GM12878 (cell line): ENCODE results near the gene RGR. TPM values are rescaled to one million over a fixed set of nuclear protein-coding genes. Genes with fewer than 3 reads are reported as not detected.
A peak's percentile ranks its signal among the peaks of the same experiment; 100 is the strongest.

ENCODE experiments used
- ATAC-seq: fragments of 200-7000 bp; cut with Tn5 transposase; 3 replicates; pipeline ENCODE4 v1.9.1; 2020; ENCODE audit warnings: mild to moderate bottlenecking, moderate library complexity
- BruUV-seq: library from RNA; stranded (reverse); fragments of 400-500 nt; replicated peaks from 2 replicates; lab custom pipeline; 2021; lab: Mats Ljungman, UMichigan
- CTCF ChIA-PET: fragments of 300-600 bp; sonication (Branson Sonifier 250); formaldehyde crosslinking; extraction: SDS; loops from one replicate; lab custom pipeline; 2021; ENCODE audit warnings: inconsistent platforms; lab: Yijun Ruan, JAX
- POLR2A ChIA-PET: fragments of 350-600 bp; formaldehyde crosslinking; extraction: SDS; loops from one replicate; lab custom pipeline; 2021; ENCODE audit warnings: inconsistent platforms; lab: Charles Lee
- RAD21 ChIA-PET: fragments of 300-600 bp; sonication (Branson Sonifier 250); formaldehyde crosslinking; loops from one replicate; lab custom pipeline; 2023; ENCODE audit warnings: antibody characterized with exemption; ENCODE audit not compliant: unreplicated experiment; lab: Charles Lee
- SMC1A ChIA-PET: fragments of 300-600 bp; sonication (Branson Sonifier 250); formaldehyde crosslinking; loops from one replicate; lab custom pipeline; 2023; ENCODE audit not compliant: unreplicated experiment, uncharacterized antibody; lab: Charles Lee
- DNase-seq: peaks from one replicate; pipeline ENCODE4 v3.0.0-alpha.2; 2011; ENCODE audit warnings: low read depth, low spot score
- FAIRE-seq: peaks from 3 replicates; lab custom pipeline; 2011; peaks lifted over from hg19 to GRCh38; lab: Jason Lieb, UNC
- H2AFZ ChIP-seq: 2 replicates; pipeline ENCODE4 v1.6.0; 2011; ENCODE audit warnings: low read depth, low read length, control low read depth; ENCODE audit not compliant: control insufficient read depth
- H3K27ac ChIP-seq: 2 replicates; pipeline ENCODE4 v1.5.1; 2011; ENCODE audit warnings: control low read depth; ENCODE audit not compliant: control insufficient read depth, insufficient read depth
- H3K27me3 ChIP-seq, 2 experiments: replicated peaks in 1 of 2; 2 replicates each; pipeline versions ENCODE4 v1.6.0 to v1.6.1; 2011; ENCODE audit warnings: low read length in 1 of 2; ENCODE audit not compliant: control insufficient read depth in 2 of 2, insufficient read depth in 2 of 2
- H3K36me3 ChIP-seq, 2 experiments: 2 replicates each; pipeline ENCODE4 v1.5.1; 2011; ENCODE audit warnings: low read length in 1 of 2; ENCODE audit not compliant: control insufficient read depth in 2 of 2, insufficient read depth in 2 of 2
- H3K4me1 ChIP-seq: 2 replicates; pipeline ENCODE4 v1.6.1; 2011; ENCODE audit warnings: mild to moderate bottlenecking, low read length, moderate library complexity, mixed read lengths; ENCODE audit not compliant: control insufficient read depth, insufficient read depth
- H3K4me2 ChIP-seq: 2 replicates; pipeline ENCODE4 v1.6.0; 2011; ENCODE audit warnings: control low read depth; ENCODE audit not compliant: control insufficient read depth, insufficient read depth
- H3K4me3 ChIP-seq: fragments of 200-600 bp; sonication (generic); 2 replicates; pipeline ENCODE4 v1.5.1; 2016
- H3K79me2 ChIP-seq: 2 replicates; pipeline ENCODE4 v1.6.0; 2011; ENCODE audit warnings: low read length; ENCODE audit not compliant: control insufficient read depth, insufficient read depth
- H3K9ac ChIP-seq: 2 replicates; pipeline ENCODE4 v1.8.0; 2011; ENCODE audit warnings: low read length, control low read depth, mixed read lengths; ENCODE audit not compliant: control insufficient read depth, insufficient read depth
- H3K9me3 ChIP-seq: replicated peaks from 3 replicates; pipeline ENCODE4 v1.5.1; 2011; ENCODE audit warnings: mild to moderate bottlenecking, low read length; ENCODE audit not compliant: control insufficient read depth, insufficient read depth
- H4K20me1 ChIP-seq: 2 replicates; pipeline ENCODE4 v1.6.0; 2011; ENCODE audit not compliant: control insufficient read depth, insufficient read depth
- BHLHE40 ChIP-seq, 2 experiments: fragments of 450-650 bp in 1 of 2; IDR thresholded peaks; 2 replicates each; pipeline ENCODE4 v1.6.1; 2011 to 2017; ENCODE audit warnings: low read depth in 2 of 2, borderline replicate concordance in 1 of 2, improper control_type of control experiment in 1 of 2, low read length in 1 of 2, mild to moderate bottlenecking in 1 of 2
- ZNF592 ChIP-seq: fragments of 450-650 bp; IDR thresholded peaks from 2 replicates; pipeline ENCODE4 v1.6.1; 2017; ENCODE audit warnings: mild to moderate bottlenecking, moderate library complexity
- WGBS: methylation state at CpG from one replicate; pipeline ENCODE4 v1.1.6; 2016; ENCODE audit warnings: low lambda C conversion rate; ENCODE audit not compliant: insufficient replicate concordance, insufficient coverage; ENCODE audit errors: missing lambda C conversion rate; 5-methylcytosine and 5-hydroxymethylcytosine counted together
- in situ Hi-C: fragments of 300-500 bp; cut with MboI; formaldehyde crosslinking; loops from 9 replicates; pipeline ENCODE4 v1.14.3; 2018; ENCODE audit warnings: mixed read lengths
- intact Hi-C: fragments of 100-400 bp; cut with micrococcal nuclease; formaldehyde crosslinking; loops from one replicate; pipeline ENCODE4 v1.14.2; 2022; ENCODE audit not compliant: unreplicated experiment
- polyA plus RNA-seq, 11 experiments: library from polyadenylated mRNA; depleted of rRNA in 4 of 11; unstranded in 6 of 11; stranded (reverse) in 5 of 11; fragments of >200 nt; fragmentation: Nextera tagmentation in 4 of 11; fragmentation: Illumina TruSeq in 1 of 11; extraction: Ambion mirVana in 4 of 11; extraction: Trizol in 1 of 11; gene quantifications; 1 replicate in 1 of 11; 2 replicates in 10 of 11; pipeline versions ENCODE4 v1.2.1 to v1.2.3, GENCODE V29; 2011 to 2016; ENCODE audit warnings: inconsistent platforms in 2 of 11, missing spikeins in 2 of 11, low read depth in 1 of 11
- total RNA-seq, 4 experiments: library from RNA; depleted of rRNA in 3 of 4; stranded (reverse); fragments of >200 nt in 3 of 4; fragmentation: Illumina TruSeq in 1 of 4; extraction: Trizol in 1 of 4; gene quantifications; 2 replicates each; pipeline versions ENCODE4 v1.2.1 to v1.2.3, GENCODE V29; 2013 to 2021

RGR gene
- total and polyA plus RNA-seq, 10 of the 15 experiments (the other 5 are each of a cell fraction or from before 2014, with no cell fraction given): not detected

- DNase-seq (no peak), FAIRE-seq (no peak), ATAC-seq (no peak)
- BruUV-seq: no TSS peak
- H3K36me3 ChIP-seq: no peaks in the 10 kb centered on the region
- no peak overlapping the region for H3K4me2 ChIP-seq
- CTCF ChIA-PET: interaction anchor here (1.3 to 28.3 kb wide), 4 partner anchors 14 to 141 kb away, joined by 3 to 788 read pairs (median 21); partner anchors contain the start of gene GHITM
- POLR2A ChIA-PET: no interaction called here
- no peaks in the 10 kb centered on the region for H3K9me3 ChIP-seq
- WGBS: 32% methylated on average over 11 of the region's 11 CpGs
- H3K4me3 ChIP-seq: no peak overlapping the region
- no peaks in the 10 kb centered on the region for H3K4me1 ChIP-seq
- H4K20me1 ChIP-seq: peaks cover under 1% of the 10 kb centered on the region; the same call in 1 of the 2 replicates
- SMC1A ChIA-PET: interaction anchor here (1.1 to 15.0 kb wide), 6 partner anchors 23 to 56 kb away, joined by 3 to 155 read pairs (median 6); no protein-coding TSS in a partner anchor
- in situ Hi-C loops (loop anchor here (10.0 kb wide), 1 partner anchor 56 kb away; no protein-coding TSS in a partner anchor), intact Hi-C loops (no loop called here)
- TF ChIP-seq ZNF592 (no peak), BHLHE40 (IDR thresholded peaks at IDR 0.05; ENCODE audit: borderline replicate concordance in 1 of 2, low read depth in 2 of 2, low read length in 1 of 2) (peak in 1 of 2 experiments; percentile 25; a peak in 1 of 4 replicates)
- no peak overlapping the region for H3K9ac ChIP-seq
- RAD21 ChIA-PET: interaction anchor here (0.6 to 3.6 kb wide), 7 partner anchors 28 to 62 kb away, joined by 3 to 74 read pairs (median 3); partner anchors contain the start of genes GHITM and GPR15LG
- no peaks in the 10 kb centered on the region for H3K79me2 ChIP-seq
- H3K27ac ChIP-seq: no peak overlapping the region
- peaks cover 1 to 4% of the 10 kb centered on the region in 2 experiments; a peak in 3 of 4 replicates for H3K27me3 ChIP-seq
- no peak overlapping the region for H2AFZ ChIP-seq
Observed at GRCh38 chr10:84200537-84201243, 44.2 kb upstream of the RGR start.
